NB4 (cell line): Measurements from ENCODE around the gene PPIL3.

Experiments used
- DNase-seq: peaks from one replicate; pipeline ENCODE4 v3.0.0; 2010; ENCODE audit warnings: low read depth
- H3K4me3 ChIP-seq: one replicate; pipeline ENCODE4 v1.5.1; 2011; ENCODE audit warnings: mild to moderate bottlenecking, low read depth, low read length, moderate library complexity
- MAX ChIP-seq: IDR thresholded peaks from 2 replicates; pipeline ENCODE4 v1.6.1; 2011; ENCODE audit warnings: low read depth, low read length
- MYC ChIP-seq: IDR thresholded peaks from 2 replicates; pipeline ENCODE4 v1.6.1; 2011; ENCODE audit warnings: low read depth, low read length
- POLR2A ChIP-seq: IDR thresholded peaks from 2 replicates; pipeline ENCODE4 v1.6.1; 2011; ENCODE audit warnings: mild to moderate bottlenecking; ENCODE audit not compliant: insufficient read length; ENCODE audit errors: extremely low read depth
- TF ChIP-seq, protein P1 (sequence below): IDR thresholded peaks from one replicate; pipeline ENCODE4 v1.5.1; 2012; ENCODE audit warnings: low read depth, low read length

The PPIL3 gene

DNA sequence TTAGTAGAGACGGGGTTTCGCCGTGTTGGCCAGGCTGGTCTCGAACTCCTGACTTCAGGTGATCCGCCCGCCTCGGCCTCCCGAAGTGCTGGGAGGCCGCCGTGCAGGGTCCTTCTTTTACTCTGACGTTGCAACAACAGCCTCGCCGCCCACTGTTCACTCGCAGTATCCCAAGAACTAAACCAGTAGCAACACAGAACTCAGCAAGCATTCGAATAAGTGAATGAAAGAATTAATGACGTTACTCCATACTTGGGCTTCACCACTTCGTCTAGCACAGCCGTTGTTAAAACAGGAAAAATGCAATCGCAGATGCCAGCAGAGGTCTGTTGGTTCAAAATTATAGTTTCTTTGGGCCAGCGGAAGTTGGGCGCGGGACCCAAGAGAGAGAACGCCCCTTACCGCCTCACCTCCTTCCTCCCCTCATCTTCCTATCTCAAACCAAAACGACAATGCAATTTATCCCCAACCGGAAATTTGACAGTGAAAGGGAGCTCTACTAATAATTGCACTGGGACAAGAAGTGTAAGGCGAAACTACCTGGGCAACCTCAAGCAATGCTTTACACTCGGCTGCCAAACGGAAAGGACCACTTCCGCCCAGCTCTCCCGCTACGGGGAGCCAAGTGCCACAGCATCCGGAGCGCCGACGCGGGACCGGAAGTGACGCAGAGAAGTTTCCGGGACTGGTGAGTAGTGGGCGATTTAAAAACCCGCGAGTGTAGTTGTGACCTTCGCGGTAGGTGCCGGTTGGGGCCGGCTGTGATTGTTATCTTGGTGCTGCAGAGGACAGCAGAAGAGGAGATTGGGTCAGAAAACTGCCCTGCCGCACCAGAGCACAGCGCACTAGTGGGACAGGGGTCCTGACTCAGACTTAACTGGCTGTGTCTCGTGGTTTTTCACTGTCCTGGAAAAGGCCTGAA, at the start of gene PPIL3, which contains the start of gene NIF3L1:
Gene PPIL3 (minus strand): TSS at position 374 of the 922 bp plus-strand sequence. CDS start 1,462 bp downstream, outside the sequence.
Gene NIF3L1 (plus strand): TSS at position 668 of the 922 bp plus-strand sequence. CDS start 2,573 bp downstream, outside the sequence.
- DNase-seq: peak; percentile 100
- peak within 1 kb of the TSS; percentile 90 for H3K4me3 ChIP-seq
- no peak; the same call in none of the 2 replicates for TF ChIP-seq MYC
- TF ChIP-seq POLR2A: peak; percentile 52
- TF ChIP-seq MAX: peak; percentile 61; the same call in 1 of the 2 replicates
- TF ChIP-seq, protein P1, sequence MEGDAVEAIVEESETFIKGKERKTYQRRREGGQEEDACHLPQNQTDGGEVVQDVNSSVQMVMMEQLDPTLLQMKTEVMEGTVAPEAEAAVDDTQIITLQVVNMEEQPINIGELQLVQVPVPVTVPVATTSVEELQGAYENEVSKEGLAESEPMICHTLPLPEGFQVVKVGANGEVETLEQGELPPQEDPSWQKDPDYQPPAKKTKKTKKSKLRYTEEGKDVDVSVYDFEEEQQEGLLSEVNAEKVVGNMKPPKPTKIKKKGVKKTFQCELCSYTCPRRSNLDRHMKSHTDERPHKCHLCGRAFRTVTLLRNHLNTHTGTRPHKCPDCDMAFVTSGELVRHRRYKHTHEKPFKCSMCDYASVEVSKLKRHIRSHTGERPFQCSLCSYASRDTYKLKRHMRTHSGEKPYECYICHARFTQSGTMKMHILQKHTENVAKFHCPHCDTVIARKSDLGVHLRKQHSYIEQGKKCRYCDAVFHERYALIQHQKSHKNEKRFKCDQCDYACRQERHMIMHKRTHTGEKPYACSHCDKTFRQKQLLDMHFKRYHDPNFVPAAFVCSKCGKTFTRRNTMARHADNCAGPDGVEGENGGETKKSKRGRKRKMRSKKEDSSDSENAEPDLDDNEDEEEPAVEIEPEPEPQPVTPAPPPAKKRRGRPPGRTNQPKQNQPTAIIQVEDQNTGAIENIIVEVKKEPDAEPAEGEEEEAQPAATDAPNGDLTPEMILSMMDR: peak; percentile 1

DNA sequence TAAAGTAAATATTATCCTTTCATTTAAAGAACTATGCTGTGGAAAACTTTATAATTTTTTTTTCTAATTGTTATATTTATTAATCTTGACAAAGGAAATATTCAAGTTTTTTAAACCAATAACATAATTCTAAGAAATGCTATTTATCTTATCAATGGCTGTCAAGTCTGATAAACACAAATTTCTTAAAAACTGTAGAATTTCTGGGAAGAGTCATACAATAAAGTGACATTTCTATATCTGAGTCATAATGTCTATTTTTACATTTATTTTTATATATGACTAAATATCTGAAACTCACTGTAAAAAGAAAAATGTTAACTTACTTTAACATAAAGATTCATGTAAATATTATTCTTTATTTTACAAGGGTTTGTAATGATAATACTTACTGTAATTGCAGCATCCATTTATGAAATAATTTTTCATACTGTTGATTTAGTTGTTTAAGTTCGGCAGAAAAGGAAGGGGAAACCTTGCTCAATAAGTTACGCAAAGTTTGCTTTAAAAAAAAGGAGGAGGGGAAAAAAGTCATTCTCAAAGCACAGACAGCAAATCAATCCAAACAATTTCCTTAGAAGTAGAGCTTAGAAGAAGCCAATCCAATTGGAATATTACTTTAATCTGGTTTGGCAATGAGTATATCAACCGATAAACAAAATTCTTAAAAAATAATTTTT, 42.2 kb upstream of the PPIL3 start:
- no peak overlapping the region for H3K4me3 ChIP-seq
- peak; percentile 67 for DNase-seq
- TF ChIP-seq, protein P1: no peak
- TF ChIP-seq POLR2A (no peak), MAX (no peak), MYC (no peak)

DNA sequence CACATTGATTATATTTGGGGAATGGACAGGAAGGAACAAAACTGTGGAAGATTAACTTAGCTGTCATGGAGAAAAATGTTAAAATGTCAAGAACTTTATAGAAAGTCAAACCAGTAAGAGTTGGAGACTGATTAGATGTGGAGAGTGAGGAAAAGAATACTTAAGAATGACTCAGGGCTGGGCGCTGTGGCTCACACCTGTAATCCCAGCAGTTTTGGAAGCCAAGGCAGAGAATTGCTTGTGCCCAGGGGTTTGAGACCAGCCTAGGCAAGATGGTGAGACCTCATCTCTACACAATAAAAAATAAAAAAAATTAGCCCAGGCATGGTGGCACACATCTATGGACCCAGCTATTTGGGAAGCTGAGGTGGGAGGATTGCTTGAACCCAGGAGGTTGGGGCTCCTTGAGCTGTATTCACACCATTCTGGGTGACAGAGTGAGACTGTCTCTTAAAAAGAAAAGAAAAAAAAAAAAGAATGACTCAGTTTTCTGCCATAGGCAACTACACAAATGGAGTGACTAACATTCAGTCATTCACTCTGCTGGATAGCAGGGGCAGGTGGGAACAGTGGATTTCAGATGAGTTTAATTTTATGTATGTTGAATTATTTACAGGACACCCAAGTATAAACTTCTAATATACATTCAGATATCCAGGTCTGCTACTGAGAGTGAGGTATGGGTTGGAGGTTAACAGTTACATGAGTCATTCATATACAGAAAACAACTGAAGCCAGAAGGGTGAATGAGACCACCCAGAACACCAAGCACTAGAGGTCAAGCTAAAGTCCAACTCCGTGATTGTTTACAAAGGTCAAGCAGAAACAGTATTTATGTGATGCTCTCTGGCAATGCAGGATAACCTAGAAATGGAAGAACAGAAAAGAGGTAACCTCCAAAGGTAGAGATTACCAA, 40.7 kb upstream of the PPIL3 start:
- TF ChIP-seq, protein P1: no peak
- TF ChIP-seq MAX: no peak
- no peak for TF ChIP-seq MYC
- TF ChIP-seq POLR2A: no peak
- DNase-seq: no peak
- H3K4me3 ChIP-seq: no peak overlapping the region

DNA sequence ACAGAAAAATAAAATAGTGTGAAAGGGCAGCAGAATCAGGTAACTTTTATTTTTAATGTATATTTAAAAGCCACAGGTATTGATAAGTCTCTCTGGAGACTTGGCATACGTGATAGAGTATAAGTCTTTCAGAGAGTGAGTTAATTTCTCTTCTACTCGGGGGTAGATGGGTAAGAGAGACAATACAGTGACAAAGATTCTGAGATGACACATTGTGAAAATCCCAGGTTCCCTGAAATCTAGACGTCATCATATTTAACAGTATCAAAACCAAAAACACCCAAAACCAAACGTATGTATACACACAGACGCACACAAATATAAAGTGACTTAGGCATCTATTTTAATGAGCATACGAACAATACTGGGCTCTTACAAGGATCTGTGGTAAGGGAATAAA, 33.6 kb upstream of the PPIL3 start:
- DNase-seq: no peak
- TF ChIP-seq, protein P1: no peak
- TF ChIP-seq MYC: no peak
- no peak for TF ChIP-seq POLR2A
- TF ChIP-seq MAX: no peak
- H3K4me3 ChIP-seq: no peak overlapping the region

GRCh38 chr2:200913654-200914053, 24.8 kb upstream of the PPIL3 start:
- TF ChIP-seq, protein P1: no peak
- TF ChIP-seq MAX (no peak), MYC (no peak), POLR2A (no peak)
- no peak overlapping the region for H3K4me3 ChIP-seq
- DNase-seq: no peak
